H9 (cell line): ENCODE measurements around the gene SH3RF2. TPM values are rescaled to one million over a fixed set of nuclear protein-coding genes. Genes with fewer than 3 reads are reported as not detected.

Experiments
- DNase-seq: peaks from one replicate; pipeline ENCODE4 v3.0.0-alpha.2; 2017
- H2AFZ ChIP-seq: one replicate; pipeline ENCODE4 v1.6.1; 2013; ENCODE audit warnings: mild to moderate bottlenecking, low read length, control low read depth, moderate library complexity
- H2AK5ac ChIP-seq: 2 replicates; pipeline ENCODE4 v1.6.1; 2013; ENCODE audit warnings: low read length, control low read depth, mixed read lengths; ENCODE audit not compliant: insufficient read length
- H2BK120ac ChIP-seq: one replicate; pipeline ENCODE4 v1.6.1; 2013; ENCODE audit warnings: low read depth, mild to moderate bottlenecking, low read length, control low read depth, inconsistent platforms; ENCODE audit not compliant: poor library complexity, severe bottlenecking
- H2BK12ac ChIP-seq: 2 replicates; pipeline ENCODE4 v1.6.1; 2013; ENCODE audit warnings: low read length, control low read depth, mixed read lengths, low read depth; ENCODE audit not compliant: insufficient read length
- H2BK15ac ChIP-seq: 2 replicates; pipeline ENCODE4 v1.6.1; 2013; ENCODE audit warnings: low read depth, low read length, control low read depth
- H2BK20ac ChIP-seq: one replicate; pipeline ENCODE4 v1.6.1; 2013; ENCODE audit warnings: low read depth, mild to moderate bottlenecking, low read length, control low read depth, inconsistent platforms; ENCODE audit not compliant: poor library complexity, severe bottlenecking
- H2BK5ac ChIP-seq: 2 replicates; pipeline ENCODE4 v1.6.1; 2013; ENCODE audit warnings: low read length, control low read depth, mixed read lengths; ENCODE audit not compliant: insufficient read length
- H3K14ac ChIP-seq: 2 replicates; pipeline ENCODE4 v1.6.1; 2013; ENCODE audit warnings: low read length, control low read depth; ENCODE audit not compliant: insufficient read depth
- H3K18ac ChIP-seq: 2 replicates; pipeline ENCODE4 v1.6.1; 2013; ENCODE audit warnings: low read depth, mild to moderate bottlenecking, mixed read lengths, low read length, control low read depth; ENCODE audit not compliant: insufficient read length
- H3K23ac ChIP-seq: 2 replicates; pipeline ENCODE4 v1.6.1; 2013; ENCODE audit warnings: low read length, control low read depth, mixed read lengths, low read depth; ENCODE audit not compliant: insufficient read length
- H3K23me2 ChIP-seq: 2 replicates; pipeline ENCODE4 v1.6.1; 2013; ENCODE audit warnings: low read depth, mild to moderate bottlenecking, mixed read lengths, low read length, control low read depth; ENCODE audit not compliant: insufficient read length, poor library complexity, severe bottlenecking
- H3K27ac ChIP-seq: 2 replicates; pipeline ENCODE4 v1.5.1; 2013; ENCODE audit warnings: low read length, control low read depth, mixed read lengths, low read depth; ENCODE audit not compliant: insufficient read length
- H3K27me3 ChIP-seq: 2 replicates; pipeline ENCODE4 v1.6.1; 2013; ENCODE audit warnings: low read length, control low read depth, inconsistent platforms; ENCODE audit not compliant: insufficient read depth
- H3K4ac ChIP-seq: 2 replicates; pipeline ENCODE4 v1.6.1; 2013; ENCODE audit warnings: low read depth, mild to moderate bottlenecking, control low read depth, inconsistent platforms, low read length, moderate library complexity
- H3K4me1 ChIP-seq: 2 replicates; pipeline ENCODE4 v1.6.1; 2013; ENCODE audit warnings: low read length, control low read depth, inconsistent platforms; ENCODE audit not compliant: insufficient read depth
- H3K4me2 ChIP-seq: 2 replicates; pipeline ENCODE4 v1.6.1; 2013; ENCODE audit warnings: low read length, control low read depth, mixed read lengths; ENCODE audit not compliant: insufficient read length, insufficient read depth
- H3K56ac ChIP-seq: 2 replicates; pipeline ENCODE4 v1.6.1; 2013; ENCODE audit warnings: low read depth, mild to moderate bottlenecking, mixed read lengths, low read length, control low read depth; ENCODE audit not compliant: insufficient read length
- H3K79me1 ChIP-seq: 2 replicates; pipeline ENCODE4 v1.6.1; 2013; ENCODE audit warnings: low read depth, mild to moderate bottlenecking, moderate library complexity, low read length, control low read depth, inconsistent platforms; ENCODE audit not compliant: insufficient read depth, poor library complexity, severe bottlenecking
- H3K79me2 ChIP-seq: 2 replicates; pipeline ENCODE4 v1.6.1; 2013; ENCODE audit warnings: low read length, control low read depth, inconsistent platforms; ENCODE audit not compliant: insufficient read depth
- H3K9ac ChIP-seq: 2 replicates; pipeline ENCODE4 v1.6.1; 2013; ENCODE audit warnings: low read length, control low read depth, mixed read lengths; ENCODE audit not compliant: insufficient read length; ENCODE audit errors: extremely low read depth
- H3K9me3 ChIP-seq: one replicate; pipeline ENCODE4 v1.6.1; 2013; ENCODE audit warnings: low read depth, low read length, inconsistent platforms; ENCODE audit not compliant: control insufficient read depth
- H3T11ph ChIP-seq: one replicate; pipeline ENCODE4 v1.6.1; 2013; ENCODE audit warnings: mild to moderate bottlenecking, low read length, control low read depth, inconsistent platforms
- H4K20me1 ChIP-seq: one replicate; pipeline ENCODE4 v1.6.1; 2013; ENCODE audit not compliant: control insufficient read depth, insufficient read length, insufficient read depth
- H4K5ac ChIP-seq: 2 replicates; pipeline ENCODE4 v1.6.1; 2013; ENCODE audit warnings: low read depth, mild to moderate bottlenecking, mixed read lengths, low read length, control low read depth; ENCODE audit not compliant: insufficient read length
- H4K8ac ChIP-seq: replicated peaks from 2 replicates; pipeline ENCODE4 v1.6.1; 2013; ENCODE audit warnings: low read length, control low read depth, mixed read lengths, low read depth; ENCODE audit not compliant: insufficient read length
- H4K91ac ChIP-seq: 2 replicates; pipeline ENCODE4 v1.6.1; 2013; ENCODE audit warnings: low read depth, mild to moderate bottlenecking, moderate library complexity, mixed read lengths, low read length, control low read depth; ENCODE audit not compliant: insufficient read length
- H3K27ac Mint-ChIP-seq, 3 experiments: 2 replicates in 2 of 3; 3 replicates in 1 of 3; pipeline ENCODE4 v1.8.0; 2020 to 2021; ENCODE audit warnings: mixed read lengths in 3 of 3, mild to moderate bottlenecking in 1 of 3, moderate library complexity in 1 of 3
- H3K27me3 Mint-ChIP-seq: 2 replicates; pipeline ENCODE4 v1.8.0; 2021; ENCODE audit warnings: low read depth, mild to moderate bottlenecking, moderate library complexity, mixed read lengths
- H3K36me3 Mint-ChIP-seq, 3 experiments: 2 replicates in 2 of 3; 3 replicates in 1 of 3; pipeline ENCODE4 v1.8.0; 2020 to 2021; ENCODE audit warnings: low read depth in 3 of 3, mixed read lengths in 3 of 3; ENCODE audit not compliant: insufficient read depth in 1 of 3
- H3K4me1 Mint-ChIP-seq, 2 experiments: 2 replicates each; pipeline ENCODE4 v1.8.0; 2020; ENCODE audit warnings: mixed read lengths in 2 of 2
- H3K4me3 Mint-ChIP-seq, 2 experiments: 2 replicates in 1 of 2; 3 replicates in 1 of 2; pipeline ENCODE4 v1.8.0; 2020 to 2021; ENCODE audit warnings: mild to moderate bottlenecking in 2 of 2, mixed read lengths in 2 of 2, moderate library complexity in 1 of 2
- H3K9me3 Mint-ChIP-seq, 2 experiments: 2 replicates in 1 of 2; 3 replicates in 1 of 2; pipeline ENCODE4 v1.8.0; 2020; ENCODE audit warnings: mild to moderate bottlenecking in 2 of 2, mixed read lengths in 2 of 2, moderate library complexity in 1 of 2
- CTCF ChIP-seq: fragments of 200-600 bp; sonication (generic); conservative IDR thresholded peaks from 3 replicates; pipeline ENCODE4 v1.8.0; 2021; ENCODE audit warnings: antibody characterized with exemption, mild to moderate bottlenecking
- total RNA-seq: library from RNA; stranded (reverse); gene quantifications from 2 replicates; pipeline ENCODE4 v1.2.1, GENCODE V29; 2021

The SH3RF2 gene
- total RNA-seq, 1 experiment from 2014 or later: 0.66 TPM

DNA sequence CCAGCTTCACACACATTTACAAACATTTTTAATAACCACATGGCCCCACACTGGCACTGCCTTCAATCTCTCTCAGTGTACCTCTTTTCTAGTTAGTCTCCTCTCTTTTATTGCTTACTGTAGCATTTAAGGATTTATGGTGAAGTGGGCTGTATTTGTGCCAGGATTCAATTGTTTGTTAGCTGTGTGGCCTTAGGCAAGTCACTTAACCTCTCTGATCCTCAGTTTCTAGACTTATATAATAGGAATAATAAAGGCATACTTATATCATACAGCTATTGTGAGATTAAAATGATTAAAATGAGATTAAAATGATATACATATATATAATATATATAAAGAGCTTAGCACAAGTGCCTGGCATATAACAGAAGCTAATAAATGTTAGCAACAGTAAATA is 6.4 kb downstream of the SH3RF2 start:
- no peak overlapping the region for H2AK5ac ChIP-seq
- peaks cover 5% of the 10 kb centered on the region for H3K27me3 Mint-ChIP-seq
- H3T11ph ChIP-seq: no peak overlapping the region
- H4K8ac ChIP-seq: no peak overlapping the region
- no peaks in the 10 kb centered on the region for H3K79me2 ChIP-seq
- H3K9ac ChIP-seq: no peak overlapping the region
- no peak overlapping the region for H4K91ac ChIP-seq
- no peak for TF ChIP-seq CTCF
- no peak overlapping the region for H3K18ac ChIP-seq
- H2BK5ac ChIP-seq: no peak overlapping the region
- H2BK120ac ChIP-seq: no peak overlapping the region
- no peak overlapping the region for H2BK20ac ChIP-seq
- H3K9me3 ChIP-seq: no peaks in the 10 kb centered on the region
- no peak overlapping the region for H2AFZ ChIP-seq
- H3K27me3 ChIP-seq: no peaks in the 10 kb centered on the region
- H3K14ac ChIP-seq: no peak overlapping the region
- H2BK12ac ChIP-seq: no peak overlapping the region
- H3K56ac ChIP-seq: no peak overlapping the region
- no peak overlapping the region for H3K27ac ChIP-seq
- H4K20me1 ChIP-seq: no peaks in the 10 kb centered on the region
- H2BK15ac ChIP-seq: no peak overlapping the region
- H3K27ac Mint-ChIP-seq: no peak overlapping the region
- no peaks in the 10 kb centered on the region for H3K79me1 ChIP-seq
- no peak for DNase-seq
- H3K4me3 Mint-ChIP-seq: no peak overlapping the region
- no peaks in the 10 kb centered on the region for H3K36me3 Mint-ChIP-seq
- H3K4me1 Mint-ChIP-seq: peaks cover 19 to 21% of the 10 kb centered on the region in 2 experiments
- no peak overlapping the region for H3K23ac ChIP-seq
- H3K9me3 Mint-ChIP-seq: no peaks in the 10 kb centered on the region
- no peak overlapping the region for H3K4ac ChIP-seq
- no peak overlapping the region for H3K4me2 ChIP-seq
- H4K5ac ChIP-seq: no peak overlapping the region
- no peaks in the 10 kb centered on the region for H3K23me2 ChIP-seq
- H3K4me1 ChIP-seq: peaks cover 8% of the 10 kb centered on the region
